Measurements from ENCODE around the gene RGS9BP.
A peak's percentile ranks its signal among the peaks of the same experiment; 100 is the strongest.

The RGS9BP gene

DNA sequence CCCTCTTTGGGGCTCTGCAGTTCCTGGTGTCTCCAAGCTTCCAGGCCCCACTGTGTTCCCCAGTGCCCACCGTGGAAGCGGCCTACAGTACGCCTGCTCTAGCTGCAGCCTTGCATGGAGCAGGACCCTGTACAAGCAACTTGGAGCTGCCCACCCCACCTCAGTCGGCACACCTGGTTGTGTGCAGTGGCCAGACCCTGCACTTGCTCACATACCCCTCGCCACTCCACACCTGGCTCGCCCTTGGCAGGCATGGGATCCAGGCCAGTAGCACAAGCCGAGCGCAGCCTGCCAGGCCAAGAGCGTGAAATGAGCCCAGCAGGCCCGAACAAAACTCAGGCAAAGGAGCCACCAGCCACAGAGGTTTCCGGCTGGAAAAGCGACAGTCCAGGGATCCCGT, 37.0 kb upstream of the RGS9BP start:
- ChIA-PET POLR2A (ENCODE audit: low non-redundant PET) (no interaction called here), CTCF (interaction anchor here (0.5 to 0.6 kb wide), 2 partner anchors 167 to 1975 kb away, joined by 3 read pairs; no protein-coding TSS in a partner anchor)
- H3K27ac ChIP-seq = no peak overlapping the region
- DNase-seq (ENCODE audit: low spot score) = no peak
- TF ChIP-seq, protein P1, sequence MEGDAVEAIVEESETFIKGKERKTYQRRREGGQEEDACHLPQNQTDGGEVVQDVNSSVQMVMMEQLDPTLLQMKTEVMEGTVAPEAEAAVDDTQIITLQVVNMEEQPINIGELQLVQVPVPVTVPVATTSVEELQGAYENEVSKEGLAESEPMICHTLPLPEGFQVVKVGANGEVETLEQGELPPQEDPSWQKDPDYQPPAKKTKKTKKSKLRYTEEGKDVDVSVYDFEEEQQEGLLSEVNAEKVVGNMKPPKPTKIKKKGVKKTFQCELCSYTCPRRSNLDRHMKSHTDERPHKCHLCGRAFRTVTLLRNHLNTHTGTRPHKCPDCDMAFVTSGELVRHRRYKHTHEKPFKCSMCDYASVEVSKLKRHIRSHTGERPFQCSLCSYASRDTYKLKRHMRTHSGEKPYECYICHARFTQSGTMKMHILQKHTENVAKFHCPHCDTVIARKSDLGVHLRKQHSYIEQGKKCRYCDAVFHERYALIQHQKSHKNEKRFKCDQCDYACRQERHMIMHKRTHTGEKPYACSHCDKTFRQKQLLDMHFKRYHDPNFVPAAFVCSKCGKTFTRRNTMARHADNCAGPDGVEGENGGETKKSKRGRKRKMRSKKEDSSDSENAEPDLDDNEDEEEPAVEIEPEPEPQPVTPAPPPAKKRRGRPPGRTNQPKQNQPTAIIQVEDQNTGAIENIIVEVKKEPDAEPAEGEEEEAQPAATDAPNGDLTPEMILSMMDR (conservative IDR thresholded peaks at IDR 0.05; ENCODE audit: low read depth) = no peak

GRCh38 chr19:32642771-32643170, 32.9 kb upstream of the RGS9BP start:
- ChIA-PET POLR2A (ENCODE audit: low non-redundant PET) (no interaction called here), CTCF (no interaction called here)
- TF ChIP-seq, protein P1 (conservative IDR thresholded peaks at IDR 0.05; ENCODE audit: low read depth) = no peak
- no peak overlapping the region for H3K27ac ChIP-seq
- no peak for DNase-seq (ENCODE audit: low spot score)

GRCh38 chr19:32646556-32646955, 29.1 kb upstream of the RGS9BP start:
- no peak for DNase-seq (ENCODE audit: low spot score)
- TF ChIP-seq, protein P1 (conservative IDR thresholded peaks at IDR 0.05; ENCODE audit: low read depth) = no peak
- CTCF ChIA-PET = interaction anchor here (0.5 to 0.6 kb wide), 2 partner anchors 331 to 1423 kb away, joined by 3 read pairs; no protein-coding TSS in a partner anchor
- 0 out of 2 replicates have a peak overlapping the region, but pooled peaks have one; percentile 5 for H3K27ac ChIP-seq
- POLR2A ChIA-PET (ENCODE audit: low non-redundant PET) = interaction anchor here (0.6 kb wide), 1 partner anchor 461 kb away, joined by 3 read pairs; no protein-coding TSS in a partner anchor

GRCh38 chr19:32647361-32647760, 28.3 kb upstream of the RGS9BP start:
- CTCF ChIA-PET = no interaction called here
- no peak for DNase-seq (ENCODE audit: low spot score)
- H3K27ac ChIP-seq = no peak overlapping the region
- TF ChIP-seq, protein P1 (conservative IDR thresholded peaks at IDR 0.05; ENCODE audit: low read depth) = no peak
- POLR2A ChIA-PET (ENCODE audit: low non-redundant PET) = no interaction called here

- DNase-seq (ENCODE audit: low spot score) = no peak
- H3K27ac ChIP-seq = no peak overlapping the region
- TF ChIP-seq, protein P1 (conservative IDR thresholded peaks at IDR 0.05; ENCODE audit: low read depth) = no peak
- ChIA-PET POLR2A (ENCODE audit: low non-redundant PET) (no interaction called here), CTCF (no interaction called here)
Measured at GRCh38 chr19:32649751-32650150, 25.9 kb upstream of the RGS9BP start.

DNA sequence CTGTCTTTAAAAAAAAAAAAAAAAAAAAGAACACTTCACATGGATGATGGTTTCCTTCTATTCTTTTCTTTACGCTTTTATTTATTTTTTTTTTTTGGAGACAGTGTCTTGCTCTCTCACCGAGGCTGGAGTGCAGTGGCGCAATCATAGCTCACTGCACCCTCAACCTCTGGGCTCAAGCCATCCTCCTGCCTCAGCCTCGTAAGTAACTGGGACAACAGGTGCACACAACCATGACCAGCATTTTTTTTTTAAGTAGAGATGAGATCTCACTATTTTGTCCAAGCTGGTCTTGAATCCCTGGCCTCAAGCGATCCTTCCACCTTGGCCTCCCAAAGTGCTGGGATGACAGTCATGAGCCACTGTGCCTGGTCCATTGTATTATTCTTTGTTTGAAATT, 25.0 kb upstream of the RGS9BP start:
- ChIA-PET POLR2A (ENCODE audit: low non-redundant PET) (no interaction called here), CTCF (no interaction called here)
- TF ChIP-seq, protein P1 (conservative IDR thresholded peaks at IDR 0.05; ENCODE audit: low read depth) = no peak
- no peak for DNase-seq (ENCODE audit: low spot score)
- H3K27ac ChIP-seq = no peak overlapping the region
